ENCODE results near the gene MYO1D. TPM values are rescaled to one million over a fixed set of nuclear protein-coding genes. Genes with fewer than 3 reads are reported as not detected.

Gene MYO1D
- total RNA-seq, 2 experiments from 2014 or later, result 0.09 to 0.89 TPM

DNA sequence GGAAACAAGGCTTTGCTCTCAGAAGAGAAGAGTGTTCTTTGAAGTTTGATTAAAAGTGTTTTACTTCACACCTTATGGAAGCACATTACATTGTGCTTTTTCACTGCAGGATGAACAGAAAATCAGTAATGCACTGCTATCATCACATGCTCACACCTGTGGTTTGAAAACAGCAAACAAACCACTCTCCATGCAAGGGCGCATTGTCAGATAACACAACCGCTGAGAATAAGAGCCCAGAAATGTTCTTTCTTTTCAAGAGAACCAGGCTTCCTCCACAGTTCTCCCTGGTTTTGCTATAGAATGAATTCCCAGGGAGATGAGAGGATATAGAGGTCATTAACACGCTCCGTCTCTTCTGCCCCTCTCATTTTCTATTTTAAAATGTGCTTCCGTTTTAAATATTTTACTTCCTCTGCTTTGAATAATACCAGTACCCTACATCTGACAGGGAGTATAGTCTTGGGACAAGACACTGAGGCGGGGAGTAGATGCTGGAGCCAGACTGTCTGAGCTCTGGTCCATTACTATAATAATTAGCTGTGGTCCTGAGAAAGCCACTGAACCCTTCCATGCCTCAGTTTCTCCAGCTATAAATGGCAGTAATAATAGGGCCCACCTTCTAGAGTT is 318.5 kb downstream of the MYO1D start:
- BruUV-seq (replicated peaks), result no TSS peak
- intact Hi-C loops (cut with micrococcal nuclease; ENCODE audit: unreplicated experiment), result loop anchor here (5.0 kb wide), 1 partner anchor 56 kb away; no protein-coding TSS in a partner anchor
- peak overlapping the region; percentile 30 for H3K4me3 ChIP-seq (ENCODE audit: low read depth, low read length, poor library complexity, severe bottlenecking)
- peaks cover 42% of the 10 kb centered on the region for H3K4me1 ChIP-seq (ENCODE audit: insufficient read depth, low read length, poor library complexity, severe bottlenecking)
- H3K27ac ChIP-seq (ENCODE audit: low read depth, low read length, poor library complexity, severe bottlenecking), result peak overlapping the region; percentile 49
- POLR2A ChIA-PET, result interaction anchor here (0.8 to 1.5 kb wide), 4 partner anchors 12 to 55 kb away, joined by 3 to 14 read pairs (median 6); no protein-coding TSS in a partner anchor
- peak overlapping the region; percentile 78; the same call in 1 of the 2 replicates for H2AFZ ChIP-seq (ENCODE audit: low read length)
- no peaks in the 10 kb centered on the region for H3K79me2 ChIP-seq (ENCODE audit: insufficient read depth, low read depth, low read length)
- H3K9me3 ChIP-seq (ENCODE audit: low read length), result no peaks in the 10 kb centered on the region
- CTCF ChIA-PET (ENCODE audit: unreplicated experiment), result no interaction called here
- H3K9me2 ChIP-seq (ENCODE audit: insufficient read depth, low read length), result no peaks in the 10 kb centered on the region
- H3K36me3 ChIP-seq (ENCODE audit: insufficient read depth, low read length), result no peaks in the 10 kb centered on the region
- H3K4me2 ChIP-seq (ENCODE audit: low read length), result peak overlapping the region; percentile 75
- H4K20me1 ChIP-seq (ENCODE audit: insufficient read depth, low read length), result no peaks in the 10 kb centered on the region
- DNase-seq (ENCODE audit: low spot score), result peak; percentile 43
- no peak for TF ChIP-seq EZH2phosphoT487 (IDR thresholded peaks at IDR 0.05; ENCODE audit: borderline replicate concordance, low read depth, low read length)
- TF ChIP-seq, protein P1, sequence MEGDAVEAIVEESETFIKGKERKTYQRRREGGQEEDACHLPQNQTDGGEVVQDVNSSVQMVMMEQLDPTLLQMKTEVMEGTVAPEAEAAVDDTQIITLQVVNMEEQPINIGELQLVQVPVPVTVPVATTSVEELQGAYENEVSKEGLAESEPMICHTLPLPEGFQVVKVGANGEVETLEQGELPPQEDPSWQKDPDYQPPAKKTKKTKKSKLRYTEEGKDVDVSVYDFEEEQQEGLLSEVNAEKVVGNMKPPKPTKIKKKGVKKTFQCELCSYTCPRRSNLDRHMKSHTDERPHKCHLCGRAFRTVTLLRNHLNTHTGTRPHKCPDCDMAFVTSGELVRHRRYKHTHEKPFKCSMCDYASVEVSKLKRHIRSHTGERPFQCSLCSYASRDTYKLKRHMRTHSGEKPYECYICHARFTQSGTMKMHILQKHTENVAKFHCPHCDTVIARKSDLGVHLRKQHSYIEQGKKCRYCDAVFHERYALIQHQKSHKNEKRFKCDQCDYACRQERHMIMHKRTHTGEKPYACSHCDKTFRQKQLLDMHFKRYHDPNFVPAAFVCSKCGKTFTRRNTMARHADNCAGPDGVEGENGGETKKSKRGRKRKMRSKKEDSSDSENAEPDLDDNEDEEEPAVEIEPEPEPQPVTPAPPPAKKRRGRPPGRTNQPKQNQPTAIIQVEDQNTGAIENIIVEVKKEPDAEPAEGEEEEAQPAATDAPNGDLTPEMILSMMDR (conservative IDR thresholded peaks at IDR 0.05; ENCODE audit: low read length), result no peak

DNA sequence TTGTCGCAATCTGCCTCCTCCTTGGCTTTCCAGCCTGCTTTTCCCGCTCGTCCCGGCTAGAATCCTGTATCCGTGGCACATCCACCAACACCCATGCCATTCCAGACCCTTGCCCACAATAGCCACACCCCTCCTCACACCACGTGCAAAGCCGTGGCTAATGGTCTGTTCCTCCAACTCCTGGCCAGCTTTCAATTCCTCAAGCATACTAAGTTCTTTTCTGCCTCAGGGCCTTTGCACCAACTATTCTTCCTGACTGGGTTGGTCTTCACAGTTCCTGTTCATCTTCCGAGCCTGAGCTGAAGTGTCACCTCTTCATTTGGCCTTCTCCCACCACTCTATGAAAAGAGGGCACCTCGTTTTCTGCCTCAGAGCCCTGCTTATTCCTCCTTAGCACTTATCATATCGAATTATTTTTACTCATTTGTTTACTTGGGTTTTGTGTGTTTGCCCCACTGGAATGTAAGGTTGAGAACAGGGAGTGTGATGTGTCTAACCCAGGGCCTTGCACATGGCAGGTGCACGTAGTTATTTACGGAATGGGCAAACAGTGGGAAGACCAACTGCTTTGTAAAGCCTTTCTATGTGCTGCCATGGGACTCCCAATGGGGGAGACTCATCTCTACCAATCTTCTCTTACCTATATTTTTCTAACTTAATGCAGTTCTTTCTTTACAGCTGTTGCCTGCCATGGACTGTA is 321.2 kb downstream of the MYO1D start:
- Histone ChIP-seq H3K4me1 (ENCODE audit: insufficient read depth, low read length, poor library complexity, severe bottlenecking) (peaks cover 42% of the 10 kb centered on the region), H3K79me2 (ENCODE audit: insufficient read depth, low read depth, low read length) (no peaks in the 10 kb centered on the region), H3K9me3 (ENCODE audit: low read length) (no peaks in the 10 kb centered on the region), H3K36me3 (ENCODE audit: insufficient read depth, low read length) (no peaks in the 10 kb centered on the region), H3K4me3 (ENCODE audit: low read depth, low read length, poor library complexity, severe bottlenecking) (no peak overlapping the region), H3K27ac (ENCODE audit: low read depth, low read length, poor library complexity, severe bottlenecking) (no peak overlapping the region), H3K9me2 (ENCODE audit: insufficient read depth, low read length) (no peaks in the 10 kb centered on the region), H2AFZ (ENCODE audit: low read length) (no peak overlapping the region), H3K4me2 (ENCODE audit: low read length) (no peak overlapping the region), H4K20me1 (ENCODE audit: insufficient read depth, low read length) (no peaks in the 10 kb centered on the region)
- no peak for DNase-seq (ENCODE audit: low spot score)
- TF ChIP-seq, protein P1 (conservative IDR thresholded peaks at IDR 0.05; ENCODE audit: low read length), result no peak
- no peak for TF ChIP-seq EZH2phosphoT487 (IDR thresholded peaks at IDR 0.05; ENCODE audit: borderline replicate concordance, low read depth, low read length)
- intact Hi-C loops (cut with micrococcal nuclease; ENCODE audit: unreplicated experiment), result loop anchor here (5.0 kb wide), 1 partner anchor 53 kb away; no protein-coding TSS in a partner anchor
- CTCF ChIA-PET (ENCODE audit: unreplicated experiment), result no interaction called here
- POLR2A ChIA-PET, result no interaction called here
- BruUV-seq (replicated peaks), result no TSS peak

DNA sequence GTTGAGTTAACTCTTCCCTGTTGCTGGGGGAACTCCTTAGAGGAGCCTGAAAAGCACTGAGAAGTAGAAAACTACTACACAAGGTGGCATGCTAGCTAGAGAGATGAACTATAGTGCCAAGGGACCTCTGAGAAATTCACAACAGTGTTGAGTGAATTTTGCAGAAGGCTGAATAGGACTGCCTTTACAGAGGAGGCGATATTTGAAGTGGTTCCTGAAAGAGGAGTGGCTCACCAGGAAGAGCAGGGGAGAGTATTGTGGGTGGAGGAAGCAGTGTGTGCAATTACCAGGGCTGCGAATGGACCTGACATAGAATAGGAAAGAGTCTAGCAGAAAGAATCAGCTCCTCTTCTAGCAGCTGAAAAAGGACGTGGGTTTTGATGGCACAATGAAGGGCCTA is 323.8 kb downstream of the MYO1D start:
- Histone ChIP-seq H3K4me3 (ENCODE audit: low read depth, low read length, poor library complexity, severe bottlenecking) (no peak overlapping the region), H3K9me2 (ENCODE audit: insufficient read depth, low read length) (no peaks in the 10 kb centered on the region), H3K79me2 (ENCODE audit: insufficient read depth, low read depth, low read length) (no peaks in the 10 kb centered on the region), H4K20me1 (ENCODE audit: insufficient read depth, low read length) (no peaks in the 10 kb centered on the region), H3K4me1 (ENCODE audit: insufficient read depth, low read length, poor library complexity, severe bottlenecking) (peaks cover 28% of the 10 kb centered on the region), H3K9me3 (ENCODE audit: low read length) (no peaks in the 10 kb centered on the region), H2AFZ (ENCODE audit: low read length) (no peak overlapping the region), H3K27ac (ENCODE audit: low read depth, low read length, poor library complexity, severe bottlenecking) (no peak overlapping the region), H3K36me3 (ENCODE audit: insufficient read depth, low read length) (no peaks in the 10 kb centered on the region), H3K4me2 (ENCODE audit: low read length) (no peak overlapping the region)
- intact Hi-C loops (cut with micrococcal nuclease; ENCODE audit: unreplicated experiment), result no loop called here
- CTCF ChIA-PET (ENCODE audit: unreplicated experiment), result no interaction called here
- no TSS peak for BruUV-seq (replicated peaks)
- no peak for DNase-seq (ENCODE audit: low spot score)
- TF ChIP-seq, protein P1 (conservative IDR thresholded peaks at IDR 0.05; ENCODE audit: low read length), result no peak
- TF ChIP-seq EZH2phosphoT487 (IDR thresholded peaks at IDR 0.05; ENCODE audit: borderline replicate concordance, low read depth, low read length), result no peak
- POLR2A ChIA-PET, result no interaction called here
